Stimulated activated CD4-positive, alpha-beta T cell treated with anti-CD3 and anti-CD28 coated beads, Interleukin-4, amount 100 ng/mL, for 4 hours (primary cell): ENCODE results near the gene LTB.
A peak's percentile ranks its signal among the peaks of the same experiment; 100 is the strongest.

ENCODE experiments used
- DNase-seq, 2 experiments: peaks; one replicate each; pipeline ENCODE4 v3.0.0-alpha.2; 2020

LTB gene

DNA sequence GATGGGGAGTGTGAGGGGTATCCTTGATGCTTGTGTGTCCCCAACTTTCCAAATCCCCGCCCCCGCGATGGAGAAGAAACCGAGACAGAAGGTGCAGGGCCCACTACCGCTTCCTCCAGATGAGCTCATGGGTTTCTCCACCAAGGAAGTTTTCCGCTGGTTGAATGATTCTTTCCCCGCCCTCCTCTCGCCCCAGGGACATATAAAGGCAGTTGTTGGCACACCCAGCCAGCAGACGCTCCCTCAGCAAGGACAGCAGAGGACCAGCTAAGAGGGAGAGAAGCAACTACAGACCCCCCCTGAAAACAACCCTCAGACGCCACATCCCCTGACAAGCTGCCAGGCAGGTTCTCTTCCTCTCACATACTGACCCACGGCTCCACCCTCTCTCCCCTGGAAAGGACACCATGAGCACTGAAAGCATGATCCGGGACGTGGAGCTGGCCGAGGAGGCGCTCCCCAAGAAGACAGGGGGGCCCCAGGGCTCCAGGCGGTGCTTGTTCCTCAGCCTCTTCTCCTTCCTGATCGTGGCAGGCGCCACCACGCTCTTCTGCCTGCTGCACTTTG, 6.8 kb downstream of the LTB start, which contains the start of gene TNF:
TNF (plus strand) TSS at position 231 of the 567 bp plus-strand sequence; CDS start at position 408, 177 bp downstream.
- peak; percentile 77 to 90 for DNase-seq

DNA sequence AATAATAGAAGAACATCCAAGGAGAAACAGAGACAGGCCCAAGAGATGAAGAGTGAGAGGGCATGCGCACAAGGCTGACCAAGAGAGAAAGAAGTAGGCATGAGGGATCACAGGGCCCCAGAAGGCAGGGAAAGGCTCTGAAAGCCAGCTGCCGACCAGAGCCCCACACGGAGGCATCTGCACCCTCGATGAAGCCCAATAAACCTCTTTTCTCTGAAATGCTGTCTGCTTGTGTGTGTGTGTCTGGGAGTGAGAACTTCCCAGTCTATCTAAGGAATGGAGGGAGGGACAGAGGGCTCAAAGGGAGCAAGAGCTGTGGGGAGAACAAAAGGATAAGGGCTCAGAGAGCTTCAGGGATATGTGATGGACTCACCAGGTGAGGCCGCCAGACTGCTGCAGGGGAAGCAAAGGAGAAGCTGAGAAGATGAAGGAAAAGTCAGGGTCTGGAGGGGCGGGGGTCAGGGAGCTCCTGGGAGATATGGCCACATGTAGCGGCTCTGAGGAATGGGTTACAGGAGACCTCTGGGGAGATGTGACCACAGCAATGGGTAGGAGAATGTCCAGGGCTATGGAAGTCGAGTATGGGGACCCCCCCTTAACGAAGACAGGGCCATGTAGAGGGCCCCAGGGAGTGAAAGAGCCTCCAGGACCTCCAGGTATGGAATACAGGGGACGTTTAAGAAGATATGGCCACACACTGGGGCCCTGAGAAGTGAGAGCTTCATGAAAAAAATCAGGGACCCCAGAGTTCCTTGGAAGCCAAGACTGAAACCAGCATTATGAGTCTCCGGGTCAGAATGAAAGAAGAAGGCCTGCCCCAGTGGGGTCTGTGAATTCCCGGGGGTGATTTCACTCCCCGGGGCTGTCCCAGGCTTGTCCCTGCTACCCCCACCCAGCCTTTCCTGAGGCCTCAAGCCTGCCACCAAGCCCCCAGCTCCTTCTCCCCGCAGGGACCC, 7.8 kb downstream of the LTB start:
- peak; percentile 46 to 58 for DNase-seq

DNA sequence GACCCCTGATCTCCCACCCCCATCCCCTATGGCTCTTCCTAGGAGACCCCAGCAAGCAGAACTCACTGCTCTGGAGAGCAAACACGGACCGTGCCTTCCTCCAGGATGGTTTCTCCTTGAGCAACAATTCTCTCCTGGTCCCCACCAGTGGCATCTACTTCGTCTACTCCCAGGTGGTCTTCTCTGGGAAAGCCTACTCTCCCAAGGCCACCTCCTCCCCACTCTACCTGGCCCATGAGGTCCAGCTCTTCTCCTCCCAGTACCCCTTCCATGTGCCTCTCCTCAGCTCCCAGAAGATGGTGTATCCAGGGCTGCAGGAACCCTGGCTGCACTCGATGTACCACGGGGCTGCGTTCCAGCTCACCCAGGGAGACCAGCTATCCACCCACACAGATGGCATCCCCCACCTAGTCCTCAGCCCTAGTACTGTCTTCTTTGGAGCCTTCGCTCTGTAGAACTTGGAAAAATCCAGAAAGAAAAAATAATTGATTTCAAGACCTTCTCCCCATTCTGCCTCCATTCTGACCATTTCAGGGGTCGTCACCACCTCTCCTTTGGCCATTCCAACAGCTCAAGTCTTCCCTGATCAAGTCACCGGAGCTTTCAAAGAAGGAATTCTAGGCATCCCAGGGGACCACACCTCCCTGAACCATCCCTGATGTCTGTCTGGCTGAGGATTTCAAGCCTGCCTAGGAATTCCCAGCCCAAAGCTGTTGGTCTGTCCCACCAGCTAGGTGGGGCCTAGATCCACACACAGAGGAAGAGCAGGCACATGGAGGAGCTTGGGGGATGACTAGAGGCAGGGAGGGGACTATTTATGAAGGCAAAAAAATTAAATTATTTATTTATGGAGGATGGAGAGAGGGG, 8.8 kb downstream of the LTB start:
- no peak for DNase-seq

DNA sequence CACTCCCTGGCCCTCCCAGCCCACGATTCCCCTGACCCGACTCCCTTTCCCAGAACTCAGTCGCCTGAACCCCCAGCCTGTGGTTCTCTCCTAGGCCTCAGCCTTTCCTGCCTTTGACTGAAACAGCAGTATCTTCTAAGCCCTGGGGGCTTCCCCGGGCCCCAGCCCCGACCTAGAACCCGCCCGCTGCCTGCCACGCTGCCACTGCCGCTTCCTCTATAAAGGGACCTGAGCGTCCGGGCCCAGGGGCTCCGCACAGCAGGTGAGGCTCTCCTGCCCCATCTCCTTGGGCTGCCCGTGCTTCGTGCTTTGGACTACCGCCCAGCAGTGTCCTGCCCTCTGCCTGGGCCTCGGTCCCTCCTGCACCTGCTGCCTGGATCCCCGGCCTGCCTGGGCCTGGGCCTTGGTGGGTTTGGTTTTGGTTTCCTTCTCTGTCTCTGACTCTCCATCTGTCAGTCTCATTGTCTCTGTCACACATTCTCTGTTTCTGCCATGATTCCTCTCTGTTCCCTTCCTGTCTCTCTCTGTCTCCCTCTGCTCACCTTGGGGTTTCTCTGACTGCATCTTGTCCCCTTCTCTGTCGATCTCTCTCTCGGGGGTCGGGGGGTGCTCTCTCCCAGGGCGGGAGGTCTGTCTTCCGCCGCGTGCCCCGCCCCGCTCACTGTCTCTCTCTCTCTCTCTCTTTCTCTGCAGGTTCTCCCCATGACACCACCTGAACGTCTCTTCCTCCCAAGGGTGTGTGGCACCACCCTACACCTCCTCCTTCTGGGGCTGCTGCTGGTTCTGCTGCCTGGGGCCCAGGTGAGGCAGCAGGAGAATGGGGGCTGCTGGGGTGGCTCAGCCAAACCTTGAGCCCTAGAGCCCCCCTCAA, 9.9 kb downstream of the LTB start, which contains the start of gene LTA:
LTA (plus strand) TSS at position 249 of the 871 bp plus-strand sequence; CDS start at position 703, 454 bp downstream.
- DNase-seq: peak; percentile 76 to 82

DNA sequence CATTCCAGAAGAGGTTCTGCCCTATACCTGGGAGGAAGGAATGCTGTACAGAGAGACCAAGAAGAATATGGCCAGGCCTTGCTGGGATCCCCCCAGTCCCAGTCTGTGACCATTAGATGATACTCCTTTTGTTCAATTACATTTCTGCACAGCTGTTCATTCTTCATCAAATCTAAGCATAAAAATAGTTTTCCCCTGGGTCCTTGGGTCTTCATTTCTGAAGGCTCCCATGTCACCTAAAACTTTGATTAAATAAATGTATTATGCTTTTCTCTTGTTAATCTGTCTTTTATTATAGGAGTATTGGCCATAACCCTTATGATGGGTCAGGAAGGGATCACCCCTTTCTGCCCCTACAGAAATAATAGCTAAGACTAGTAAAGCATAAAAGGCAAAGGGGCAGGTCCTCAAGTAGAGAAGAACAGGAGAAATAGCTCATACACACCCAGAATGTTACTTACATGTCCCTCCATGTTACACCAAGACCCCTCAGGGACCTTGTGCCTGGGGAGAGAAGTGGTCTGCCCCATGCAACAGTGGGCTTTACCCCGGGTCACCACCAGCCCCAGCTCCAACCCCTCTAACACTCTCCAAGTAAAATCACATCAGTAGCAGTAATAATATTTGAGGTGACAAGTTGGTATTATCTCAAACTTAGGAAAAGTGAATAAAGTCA, 12.2 kb downstream of the LTB start:
- no peak for DNase-seq

DNA sequence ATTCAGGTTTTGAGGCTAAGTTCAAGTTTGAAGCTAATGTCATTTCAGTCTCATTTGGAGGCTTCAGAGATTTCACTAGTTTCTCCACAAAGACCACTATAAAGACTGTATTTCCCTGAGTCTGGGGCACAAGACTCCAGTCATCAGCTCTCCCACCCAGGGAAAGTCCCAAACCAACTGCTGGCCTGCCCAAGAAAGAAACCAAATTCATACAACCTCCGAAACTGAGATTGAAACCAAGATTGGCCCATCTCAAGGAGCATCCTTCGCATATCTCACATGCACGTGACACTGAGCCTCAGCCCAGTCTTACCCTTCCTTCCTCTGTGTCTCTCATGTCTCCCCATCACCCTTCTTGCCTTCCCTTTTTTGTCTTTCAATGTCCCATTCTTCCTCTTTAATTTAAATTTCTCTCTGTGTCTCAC, 13.7 kb downstream of the LTB start:
- peak; percentile 53 to 77 for DNase-seq

DNA sequence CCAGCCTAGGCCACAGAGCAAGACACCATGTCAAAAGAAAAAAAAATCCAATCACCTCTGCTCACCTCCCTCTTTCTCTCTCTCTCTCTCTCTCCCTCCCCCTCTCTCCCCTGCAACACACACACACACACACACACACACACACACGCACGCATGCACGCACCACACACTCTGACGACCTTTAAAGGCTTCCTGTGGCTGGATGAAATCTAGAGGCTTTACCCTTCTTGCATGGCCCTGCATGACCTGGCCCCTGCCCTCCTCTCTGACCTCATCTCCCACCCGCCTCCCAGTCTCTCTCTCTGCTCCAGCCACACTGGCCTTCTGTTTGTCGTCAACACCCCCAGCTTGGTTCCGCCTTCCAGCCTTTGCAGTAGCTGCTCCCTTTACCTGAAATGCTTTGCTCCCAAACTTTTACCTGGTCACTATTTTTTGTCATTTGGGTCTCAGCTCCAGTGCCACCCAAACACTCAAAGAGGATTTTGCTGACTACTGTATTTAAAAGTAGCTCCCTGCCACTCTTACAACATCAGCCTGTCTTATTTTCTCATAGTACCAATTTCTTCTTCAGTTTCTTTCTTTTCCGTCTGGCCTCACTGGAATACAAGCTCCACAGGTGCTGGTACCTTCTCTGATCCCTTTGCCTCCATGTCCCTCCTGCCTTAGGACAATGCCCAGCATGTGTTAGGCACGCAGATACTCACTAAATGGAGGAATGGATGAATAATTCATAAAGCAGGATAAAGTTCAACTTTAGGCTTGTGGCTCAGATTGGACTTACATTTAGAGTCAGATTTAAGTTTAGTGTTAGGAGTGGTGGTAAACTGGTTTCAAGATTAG, 14.5 kb downstream of the LTB start:
- peak in 1 of 2 experiments; percentile 39 for DNase-seq

DNA sequence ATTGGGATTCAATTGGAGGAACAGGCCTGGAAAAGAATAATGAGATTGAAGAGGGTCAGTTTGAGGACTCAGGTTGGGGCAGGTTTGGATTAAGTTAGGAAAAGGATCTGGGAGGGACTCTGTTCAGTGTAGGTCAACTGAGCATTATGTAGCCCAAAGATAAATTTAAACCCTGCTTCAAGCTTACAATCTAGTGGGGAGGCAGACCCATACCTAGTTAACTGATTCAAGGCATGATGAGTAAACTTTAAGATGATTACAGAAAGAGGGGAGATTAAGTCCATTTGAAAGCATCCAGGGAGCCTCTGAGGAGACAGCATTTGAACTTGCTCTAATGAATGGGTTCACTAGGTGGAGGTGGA, 21.5 kb downstream of the LTB start:
- no peak for DNase-seq

DNA sequence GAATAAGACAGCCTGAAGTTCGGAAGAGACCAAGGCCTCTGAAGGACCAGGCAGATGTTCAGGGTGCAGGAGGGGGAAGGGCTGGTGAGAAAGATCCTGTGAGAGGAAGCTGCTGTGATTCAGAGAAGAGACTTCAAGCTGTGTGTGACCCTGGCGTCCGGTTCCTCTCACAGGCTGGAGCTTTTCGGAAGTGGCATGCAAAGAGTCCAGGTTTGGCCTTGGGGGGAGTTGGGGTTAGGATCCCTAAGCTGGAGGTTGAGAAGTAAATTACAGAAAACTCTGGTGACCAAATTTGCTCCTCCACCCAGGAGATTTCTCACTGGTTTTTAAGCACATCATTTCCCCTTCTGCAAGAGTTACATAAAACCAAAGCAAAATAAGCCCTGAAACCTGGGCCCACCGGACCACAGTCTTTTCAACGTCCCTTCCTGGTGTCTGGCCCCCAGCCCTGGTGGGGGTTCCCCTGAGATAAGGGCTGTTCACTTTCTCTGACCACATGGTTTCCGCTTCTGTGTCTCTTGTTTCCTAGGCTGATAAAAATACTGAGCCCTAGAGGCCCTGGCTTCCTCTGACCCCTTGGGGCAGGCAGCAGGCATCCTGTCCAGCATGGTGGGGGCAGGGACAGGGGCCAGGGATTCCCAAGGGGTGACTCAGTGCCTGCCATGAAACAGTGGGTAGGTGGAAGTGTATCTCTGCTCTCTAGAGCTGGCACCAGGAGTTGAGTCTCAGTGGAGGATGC, 22.1 kb downstream of the LTB start:
- peak in 1 of 2 experiments; percentile 55 for DNase-seq

DNA sequence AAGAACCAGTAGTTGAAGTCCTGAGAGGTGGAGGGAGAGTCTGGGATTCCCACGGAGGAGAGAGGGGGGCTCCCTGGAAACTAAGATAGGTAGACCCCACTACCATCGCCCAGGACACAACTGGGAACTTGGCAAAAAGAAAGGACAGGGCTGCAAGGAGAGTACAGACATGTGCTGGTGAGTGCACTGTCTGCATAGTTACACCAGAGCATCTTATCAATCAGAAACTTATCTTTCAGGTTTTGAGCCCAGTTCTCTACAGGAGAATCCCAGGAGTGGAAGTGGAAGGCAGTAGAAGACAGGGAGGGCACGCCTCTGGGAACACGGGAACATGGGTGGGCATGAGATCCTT, 22.6 kb downstream of the LTB start:
- no peak for DNase-seq

DNA sequence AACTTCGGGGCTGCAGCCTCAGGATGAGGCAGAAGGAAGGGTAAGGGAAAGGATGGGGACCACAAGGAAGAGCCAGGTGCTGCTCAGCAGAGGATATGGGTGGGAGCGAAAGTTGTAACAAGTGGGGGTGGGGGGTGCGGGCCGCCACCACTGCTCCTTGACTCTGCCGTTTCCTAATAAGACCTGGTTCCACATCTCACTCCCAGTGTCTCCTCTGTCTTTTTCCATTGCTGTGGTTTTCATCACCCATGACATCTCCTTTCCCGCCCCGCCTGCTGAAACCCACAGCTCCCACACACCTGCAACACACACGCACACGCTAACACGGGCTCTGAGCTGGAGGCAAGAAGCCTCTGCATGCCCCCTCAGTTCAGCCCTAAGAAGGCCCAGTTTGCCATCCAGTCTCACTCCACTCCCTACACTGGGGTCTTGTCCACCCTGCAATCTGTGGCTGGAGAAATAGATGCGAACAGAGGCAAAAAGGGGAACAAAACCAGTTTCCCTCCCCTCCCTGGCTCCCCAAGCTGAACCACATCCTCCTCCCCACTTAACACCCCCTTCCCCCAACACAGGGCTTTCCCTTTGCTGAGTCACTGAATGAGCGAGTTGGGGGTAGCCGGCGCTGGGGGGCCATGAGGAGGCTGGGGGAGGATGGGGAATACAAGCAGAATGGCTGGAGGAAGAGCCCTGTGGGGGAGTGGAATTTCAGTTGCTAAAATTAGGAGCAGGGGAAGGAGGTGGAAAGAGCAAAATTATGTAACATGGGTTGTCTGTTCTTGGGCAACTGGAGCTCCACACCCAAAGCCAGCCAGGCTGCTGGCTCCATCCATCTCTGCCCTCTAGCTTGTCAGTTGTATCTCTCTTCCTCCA, 23.4 kb downstream of the LTB start:
- DNase-seq: peak; percentile 69 to 85

DNA sequence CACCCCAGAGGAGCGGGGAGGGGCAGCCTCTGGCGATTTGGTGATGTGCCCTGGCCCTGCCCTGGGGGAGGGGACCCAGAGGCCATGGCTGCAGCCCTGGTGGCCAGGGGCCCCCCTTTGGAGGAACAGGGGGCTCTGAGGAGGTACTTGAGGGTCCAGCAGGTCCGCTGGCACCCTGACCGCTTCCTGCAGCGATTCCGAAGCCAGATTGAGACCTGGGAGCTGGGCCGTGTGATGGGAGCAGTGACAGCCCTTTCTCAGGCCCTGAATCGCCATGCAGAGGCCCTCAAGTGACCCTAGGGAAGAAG, 24.0 kb downstream of the LTB start:
- DNase-seq: no peak

DNA sequence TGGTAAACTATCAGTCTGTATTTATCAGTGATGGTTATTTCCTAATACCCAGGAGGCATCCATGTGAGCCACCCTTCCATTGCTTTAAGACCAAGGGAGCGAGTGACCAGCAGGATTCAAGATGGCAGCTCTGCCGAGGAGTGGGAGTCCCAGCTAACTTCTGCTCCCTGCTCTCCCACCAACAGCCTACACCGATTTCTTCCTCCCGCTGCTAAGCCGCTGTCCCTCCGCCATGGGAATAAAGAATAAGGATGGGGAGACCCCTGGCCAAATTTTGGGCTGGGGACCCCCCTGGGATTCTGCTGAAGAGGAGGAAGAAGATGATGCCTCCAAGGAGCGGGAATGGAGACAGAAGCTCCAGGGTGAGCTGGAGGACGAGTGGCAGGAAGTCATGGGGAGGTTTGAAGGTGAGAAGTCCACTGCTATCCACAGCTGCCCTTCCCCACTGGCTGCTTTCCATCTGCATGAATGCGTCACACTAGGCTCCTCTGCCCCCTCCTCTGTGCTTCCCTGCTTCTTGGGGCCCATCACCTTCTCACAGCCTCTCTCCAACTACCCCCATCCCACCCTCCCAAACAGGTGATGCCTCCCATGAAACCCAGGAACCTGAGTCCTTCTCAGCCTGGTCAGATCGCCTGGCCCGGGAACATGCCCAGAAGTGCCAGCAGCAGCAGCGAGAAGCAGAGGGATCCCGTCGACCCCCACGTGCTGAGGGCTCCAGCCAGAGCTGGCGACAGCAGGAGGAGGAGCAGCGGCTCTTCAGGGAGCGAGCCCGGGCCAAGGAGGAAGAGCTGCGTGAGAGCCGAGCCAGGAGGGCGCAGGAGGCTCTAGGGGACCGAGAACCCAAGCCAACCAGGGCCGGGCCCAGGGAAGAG, 24.5 kb downstream of the LTB start:
- no peak for DNase-seq

DNA sequence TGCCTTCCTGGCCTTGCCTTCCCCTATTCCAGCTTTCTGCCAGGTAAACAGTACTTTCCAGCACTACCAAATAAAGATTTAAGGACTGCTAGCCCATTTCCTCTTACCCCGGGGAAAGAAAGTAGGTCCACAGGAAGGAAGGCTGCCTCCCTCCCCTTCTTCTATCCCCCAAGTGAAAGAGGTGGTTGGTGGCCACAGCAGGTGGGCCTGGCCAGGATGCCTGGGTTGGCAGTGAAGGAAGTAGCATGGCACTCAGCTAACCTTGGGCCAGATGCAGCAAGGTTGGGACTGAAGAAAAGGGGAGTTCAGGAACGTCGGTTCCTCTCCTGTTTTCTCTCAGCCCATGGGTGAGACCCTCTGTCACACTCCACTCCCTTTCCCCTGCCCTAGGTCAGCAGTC, 25.9 kb downstream of the LTB start:
- DNase-seq: no peak

DNA sequence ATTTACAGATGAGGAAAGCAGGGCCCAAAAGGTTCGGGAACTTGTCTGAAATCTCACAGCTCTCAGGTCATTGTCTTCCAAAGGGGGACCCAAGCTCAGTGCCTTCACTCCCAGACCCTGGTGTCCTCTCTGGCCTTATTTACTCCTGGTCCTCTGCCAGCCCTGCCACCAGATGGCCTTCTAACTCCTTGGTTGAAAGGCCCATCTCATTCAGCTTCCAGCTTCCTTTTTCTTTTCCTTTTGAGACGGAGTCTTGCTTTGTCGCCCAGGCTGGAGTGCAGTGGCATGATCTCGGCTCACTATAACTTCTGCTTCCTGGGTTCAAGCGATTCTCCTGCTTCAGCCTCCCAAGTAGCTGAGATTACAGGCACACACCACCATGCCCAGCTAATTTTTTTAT, 30.9 kb downstream of the LTB start:
- peak; percentile 53 to 61 for DNase-seq

DNA sequence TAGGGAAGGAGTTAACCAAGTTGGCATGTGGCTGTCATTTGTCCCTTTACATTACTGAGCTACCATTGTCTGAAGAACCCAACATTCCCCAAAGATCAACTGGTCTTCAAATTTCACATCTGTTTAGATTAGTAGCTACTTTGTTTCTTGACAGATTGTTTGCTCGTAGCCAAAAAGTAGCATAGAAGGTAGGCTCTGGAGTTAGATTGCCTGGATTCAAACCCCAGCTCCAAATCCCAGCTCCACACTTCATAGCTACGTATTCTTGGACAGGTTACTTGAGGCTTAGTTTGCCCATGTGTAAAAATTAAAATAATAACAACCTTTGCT, 33.7 kb downstream of the LTB start:
- no peak for DNase-seq

DNA sequence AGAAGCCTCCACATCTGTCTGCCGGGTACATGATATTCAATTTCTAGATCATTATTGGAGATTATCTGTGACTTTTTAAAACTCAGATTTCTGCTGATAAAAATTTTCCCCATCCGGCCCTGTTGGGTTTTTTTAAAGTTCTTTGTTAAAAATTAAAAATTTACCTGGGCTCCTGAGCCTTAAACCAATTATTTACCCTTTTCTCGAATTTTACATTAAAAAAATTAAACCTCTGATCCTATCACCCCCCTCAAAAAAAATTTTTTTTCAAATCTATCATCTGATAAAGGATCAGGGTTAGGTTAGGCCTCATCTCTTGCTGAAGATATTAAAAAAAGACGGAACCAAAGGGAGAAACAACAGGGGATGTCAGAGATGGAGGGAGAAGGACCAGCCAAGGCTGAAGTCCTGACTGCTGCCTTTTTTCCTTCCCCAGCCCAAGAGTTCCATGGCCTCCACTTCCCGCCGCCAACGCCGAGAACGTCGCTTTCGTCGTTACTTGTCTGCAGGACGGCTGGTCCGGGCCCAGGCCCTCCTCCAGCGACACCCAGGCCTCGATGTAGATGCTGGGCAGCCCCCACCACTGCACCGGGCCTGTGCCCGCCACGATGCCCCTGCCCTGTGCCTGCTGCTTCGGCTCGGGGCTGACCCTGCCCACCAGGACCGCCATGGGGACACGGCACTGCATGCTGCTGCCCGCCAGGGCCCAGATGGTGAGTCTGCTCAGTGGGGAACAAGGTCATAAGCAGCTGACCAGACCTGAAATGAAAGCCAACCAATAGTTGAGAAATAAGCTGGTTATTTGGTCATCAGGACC, 34.3 kb downstream of the LTB start:
- DNase-seq: no peak
